Uterus (tissue), 2 donors: ENCODE data around the gene F2RL2.

Experiments
- POLR2A ChIP-seq, 2 donors: fragments of 450-650 bp; IDR thresholded peaks; one replicate each; pipeline ENCODE4 v1.6.1; 2016; ENCODE audit warnings: antibody characterized with exemption in 2 of 2, mild to moderate bottlenecking in 1 of 2, moderate library complexity in 1 of 2
- TF ChIP-seq, protein P1 (sequence below), 4 experiments: fragments of 200-600 bp in 2 of 4; fragments of 450-650 bp in 2 of 4; sonication (generic) in 2 of 4; IDR thresholded peaks; one replicate each; pipeline ENCODE4 v1.5.1; 2016 to 2019; ENCODE audit warnings: antibody characterized with exemption in 4 of 4, mild to moderate bottlenecking in 2 of 4, moderate library complexity in 1 of 4

DNA sequence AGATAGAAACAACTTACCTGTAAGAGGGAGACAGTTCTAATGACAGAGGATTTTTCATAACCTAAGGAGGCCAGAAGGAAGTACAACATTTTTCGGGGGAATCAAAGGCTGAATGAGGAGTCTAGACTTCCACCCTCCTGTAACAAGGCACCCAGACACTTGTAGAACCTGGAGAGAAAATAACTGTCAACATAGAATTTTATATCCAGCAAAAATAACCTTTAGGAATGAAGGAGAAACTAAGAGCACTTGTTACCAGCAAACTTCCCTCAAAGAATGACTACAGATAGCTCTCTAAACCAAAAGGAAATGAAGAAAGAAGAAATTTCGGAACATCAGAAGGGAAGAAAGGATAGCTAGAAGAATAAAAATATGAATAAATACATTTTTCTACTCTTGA is 25.9 kb upstream of the F2RL2 start:
- TF ChIP-seq POLR2A (IDR thresholded peaks at IDR 0.05) = no peak
- TF ChIP-seq, protein P1, sequence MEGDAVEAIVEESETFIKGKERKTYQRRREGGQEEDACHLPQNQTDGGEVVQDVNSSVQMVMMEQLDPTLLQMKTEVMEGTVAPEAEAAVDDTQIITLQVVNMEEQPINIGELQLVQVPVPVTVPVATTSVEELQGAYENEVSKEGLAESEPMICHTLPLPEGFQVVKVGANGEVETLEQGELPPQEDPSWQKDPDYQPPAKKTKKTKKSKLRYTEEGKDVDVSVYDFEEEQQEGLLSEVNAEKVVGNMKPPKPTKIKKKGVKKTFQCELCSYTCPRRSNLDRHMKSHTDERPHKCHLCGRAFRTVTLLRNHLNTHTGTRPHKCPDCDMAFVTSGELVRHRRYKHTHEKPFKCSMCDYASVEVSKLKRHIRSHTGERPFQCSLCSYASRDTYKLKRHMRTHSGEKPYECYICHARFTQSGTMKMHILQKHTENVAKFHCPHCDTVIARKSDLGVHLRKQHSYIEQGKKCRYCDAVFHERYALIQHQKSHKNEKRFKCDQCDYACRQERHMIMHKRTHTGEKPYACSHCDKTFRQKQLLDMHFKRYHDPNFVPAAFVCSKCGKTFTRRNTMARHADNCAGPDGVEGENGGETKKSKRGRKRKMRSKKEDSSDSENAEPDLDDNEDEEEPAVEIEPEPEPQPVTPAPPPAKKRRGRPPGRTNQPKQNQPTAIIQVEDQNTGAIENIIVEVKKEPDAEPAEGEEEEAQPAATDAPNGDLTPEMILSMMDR (IDR thresholded peaks at IDR 0.05) = no peak
